ENCODE measurements around the gene C19orf44.
A peak's percentile ranks its signal among the peaks of the same experiment; 100 is the strongest.
"Not testable (repeated sequence)": the region's sequence is repeated elsewhere in the genome, so short reads cannot be mapped to it uniquely, and the experiment has no call there.

Gene C19orf44

DNA sequence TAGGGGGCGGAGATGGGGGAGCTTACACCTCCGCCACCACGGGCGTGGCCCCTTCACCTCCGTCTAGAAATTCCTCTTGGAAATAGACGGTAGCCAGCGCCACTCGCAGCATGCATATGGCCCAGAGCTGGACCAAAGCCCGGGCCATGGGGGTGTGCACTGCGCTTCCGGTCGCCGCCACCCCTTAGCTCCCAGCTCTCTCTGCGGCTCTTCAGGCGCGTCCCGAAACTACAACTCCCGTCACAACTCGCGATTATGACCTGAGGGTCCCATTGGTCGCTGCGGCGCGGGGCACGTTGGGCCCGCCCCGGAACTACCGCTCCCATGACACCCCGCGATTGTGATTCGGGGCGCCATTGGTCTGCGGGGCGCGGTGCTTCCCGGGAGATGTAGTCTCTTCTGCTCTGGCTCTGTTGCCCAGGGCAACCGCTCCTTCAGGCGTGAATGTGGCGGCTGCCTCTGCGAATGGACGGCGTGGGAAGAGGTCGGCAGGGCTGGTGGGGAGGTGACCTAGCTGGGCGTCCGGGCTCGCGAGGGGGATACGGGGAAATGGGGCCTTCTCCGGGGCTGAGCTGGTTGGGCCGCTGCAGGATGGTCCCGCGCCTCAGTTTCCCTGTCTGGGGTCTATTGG is at the start of gene C19orf44, which contains the start of gene CALR3:
Gene C19orf44, plus strand, starts transcription at position 413 of the 631 bp plus-strand sequence. CDS start 4,399 bp downstream, outside the sequence.
Gene CALR3, minus strand, starts transcription at position 186 of the 631 bp plus-strand sequence. Its CDS starts 38 bp downstream, at position 148.
- H3K4me3 ChIP-seq (ENCODE audit: control insufficient read depth, low read depth, low read length), result peak within 1 kb of the TSS; percentile 82
- TF ChIP-seq CTCF (IDR thresholded peaks at IDR 0.05; ENCODE audit: control insufficient read depth, insufficient read depth, low read depth, low read length, missing control alignments), result no peak
- peak; percentile 93 for DNase-seq (ENCODE audit: low read depth)

DNA sequence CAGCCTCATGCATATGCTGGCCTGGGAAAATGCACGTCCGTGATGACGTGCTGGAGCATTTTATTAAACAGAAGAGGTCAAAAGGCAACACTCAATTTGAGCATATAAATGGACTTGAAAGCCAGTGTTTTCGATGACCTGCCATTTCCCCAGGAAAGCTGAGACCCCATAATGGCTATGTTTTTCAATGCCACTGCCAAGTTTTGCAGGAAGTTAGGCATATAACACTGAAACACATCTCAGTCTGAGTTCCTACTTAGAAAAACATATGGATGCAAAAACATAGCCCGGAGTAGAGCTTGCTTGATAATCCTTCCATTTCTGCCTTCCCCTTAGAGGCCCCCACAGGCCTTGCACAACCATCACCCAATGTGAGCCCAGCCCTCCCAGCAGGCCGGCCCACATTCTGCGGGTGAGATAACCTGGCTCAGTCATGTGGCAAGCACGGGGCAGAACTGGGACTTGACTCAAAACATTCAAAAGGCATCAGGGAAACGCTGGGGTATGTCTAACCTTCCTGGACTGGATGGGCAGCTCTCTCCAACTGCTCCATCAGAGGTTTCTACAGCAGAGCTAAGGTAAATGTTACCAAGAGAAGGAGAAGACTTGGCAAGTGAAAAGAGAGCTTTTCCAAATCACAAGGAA is 49.3 kb upstream of the C19orf44 start:
- H3K4me3 ChIP-seq (ENCODE audit: control insufficient read depth, low read depth, low read length), result no peak overlapping the region
- DNase-seq (ENCODE audit: low read depth), result peak; percentile 49
- no peak for TF ChIP-seq CTCF (IDR thresholded peaks at IDR 0.05; ENCODE audit: control insufficient read depth, insufficient read depth, low read depth, low read length, missing control alignments)

- DNase-seq (ENCODE audit: low read depth); H3K4me3 ChIP-seq (ENCODE audit: control insufficient read depth, low read depth, low read length): not testable (repeated sequence)
Measured at GRCh38 chr19:16448872-16449271, 47.3 kb upstream of the C19orf44 start.

- no peak for DNase-seq (ENCODE audit: low read depth)
- no peak overlapping the region for H3K4me3 ChIP-seq (ENCODE audit: control insufficient read depth, low read depth, low read length)
- no peak for TF ChIP-seq CTCF (IDR thresholded peaks at IDR 0.05; ENCODE audit: control insufficient read depth, insufficient read depth, low read depth, low read length, missing control alignments)
Measured at GRCh38 chr19:16449330-16449961, 46.7 kb upstream of the C19orf44 start.

GRCh38 chr19:16452325-16452724 is 43.9 kb upstream of the C19orf44 start:
- TF ChIP-seq CTCF (IDR thresholded peaks at IDR 0.05; ENCODE audit: control insufficient read depth, insufficient read depth, low read depth, low read length, missing control alignments), result no peak
- DNase-seq (ENCODE audit: low read depth), result no peak
- H3K4me3 ChIP-seq (ENCODE audit: control insufficient read depth, low read depth, low read length), result no peak overlapping the region

GRCh38 chr19:16454351-16454918 is 41.8 kb upstream of the C19orf44 start:
- no peak for DNase-seq (ENCODE audit: low read depth)
- TF ChIP-seq CTCF (IDR thresholded peaks at IDR 0.05; ENCODE audit: control insufficient read depth, insufficient read depth, low read depth, low read length, missing control alignments), result no peak
- H3K4me3 ChIP-seq (ENCODE audit: control insufficient read depth, low read depth, low read length), result no peak overlapping the region

DNA sequence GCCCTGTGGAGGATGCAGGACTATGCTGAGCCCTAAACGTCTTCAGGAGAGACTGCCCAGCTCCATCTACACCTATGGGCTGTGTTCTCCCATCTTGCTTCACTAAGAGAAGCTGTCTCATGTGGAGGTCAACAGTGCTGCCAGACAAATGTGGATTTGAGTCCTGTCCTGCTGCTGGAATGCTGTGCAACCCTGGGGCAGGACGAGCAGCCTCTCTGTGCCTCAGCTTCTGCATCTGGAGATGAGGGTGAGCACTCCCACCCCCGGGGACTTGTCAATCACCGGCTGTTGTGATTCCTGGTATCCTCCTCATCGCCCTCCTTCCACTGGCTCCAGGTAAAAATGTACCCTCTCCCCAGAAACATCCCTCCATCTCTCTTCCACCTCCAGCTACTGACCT is 40.7 kb upstream of the C19orf44 start:
- no peak for DNase-seq (ENCODE audit: low read depth)
- H3K4me3 ChIP-seq (ENCODE audit: control insufficient read depth, low read depth, low read length), result no peak overlapping the region
- no peak for TF ChIP-seq CTCF (IDR thresholded peaks at IDR 0.05; ENCODE audit: control insufficient read depth, insufficient read depth, low read depth, low read length, missing control alignments)
